ENCODE measurements around the gene XYLT2.
A peak's percentile ranks its signal among the peaks of the same experiment; 100 is the strongest.
"Not testable (repeated sequence)": the region's sequence is repeated elsewhere in the genome, so short reads cannot be mapped to it uniquely, and the experiment has no call there.

The XYLT2 gene

DNA sequence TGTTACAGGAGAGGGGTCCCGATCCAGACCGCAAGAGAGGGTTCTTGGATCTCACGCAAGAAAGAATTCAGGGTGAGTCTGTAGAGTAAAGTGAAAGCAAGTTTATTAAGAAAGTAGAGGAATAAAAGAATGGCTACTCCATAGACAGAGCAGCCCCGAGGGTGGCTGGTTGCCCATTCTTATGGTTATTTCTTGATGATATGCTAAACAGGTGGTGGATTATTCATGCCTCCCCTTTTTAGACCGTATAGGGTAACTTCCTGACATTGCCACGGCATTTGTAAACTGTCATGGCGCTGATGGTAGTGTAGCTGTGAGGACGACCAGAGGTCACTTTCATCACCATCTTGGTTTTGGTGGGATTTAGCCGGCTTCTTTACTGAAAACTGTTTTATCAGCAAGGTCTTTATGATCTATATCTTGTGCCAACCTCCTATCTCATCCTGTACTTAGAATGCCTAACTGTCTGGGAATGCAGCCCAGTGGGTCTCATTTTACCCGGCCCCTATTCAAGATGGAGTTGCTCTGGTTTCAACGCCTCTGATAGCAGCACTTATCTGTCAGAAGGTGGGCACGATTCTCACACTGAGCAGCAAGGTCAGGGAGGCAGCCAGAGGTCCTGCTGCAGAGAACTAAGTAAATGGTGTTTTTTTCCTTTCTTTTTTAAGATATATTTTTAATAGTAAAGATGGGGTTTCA lies 26.5 kb upstream of the XYLT2 start:
- ATAC-seq (no peak), DNase-seq (no peak)

DNA sequence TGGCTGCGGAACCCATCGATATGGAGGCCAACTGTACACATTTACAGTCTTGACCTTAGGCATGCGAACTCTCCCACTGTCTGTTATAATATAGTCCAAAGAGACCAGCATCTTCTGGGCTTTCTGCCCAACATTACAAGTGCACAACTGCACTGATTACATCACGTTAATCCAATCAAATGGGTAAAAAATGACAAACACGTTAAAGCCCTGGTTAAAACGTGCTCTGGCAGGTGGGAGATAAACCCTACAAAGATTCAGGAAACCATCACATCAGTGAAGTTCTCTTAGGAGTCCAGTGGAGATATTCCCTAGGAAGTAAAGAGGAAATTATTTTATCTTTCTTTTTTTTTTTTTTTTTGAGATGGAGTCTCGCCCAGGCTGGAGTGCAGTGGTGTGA lies 23.7 kb upstream of the XYLT2 start:
- DNase-seq = no peak
- ATAC-seq = no peak

DNA sequence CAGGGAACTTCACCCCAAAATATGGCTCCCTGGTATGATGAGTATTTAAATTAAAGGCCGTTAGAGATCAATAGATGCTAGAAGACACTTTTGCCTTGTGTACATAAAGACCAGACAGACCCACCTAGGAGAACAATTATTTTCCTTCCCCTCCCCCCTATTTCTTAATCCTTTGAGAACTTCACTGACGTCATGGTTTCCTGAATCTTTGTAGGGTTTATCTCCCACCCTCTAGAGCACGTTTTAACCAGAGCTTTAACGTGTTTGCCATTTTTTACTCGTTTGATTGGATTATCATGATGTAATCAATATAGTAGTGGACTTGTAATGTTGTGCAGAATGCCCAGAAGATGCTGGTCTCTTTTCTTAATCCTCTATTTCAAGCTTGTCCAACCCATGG lies 22.9 kb upstream of the XYLT2 start:
- DNase-seq (no peak), ATAC-seq (no peak)

GRCh38 chr17:50325906-50326305 lies 20.0 kb upstream of the XYLT2 start:
- DNase-seq = no peak
- no peak for ATAC-seq

DNA sequence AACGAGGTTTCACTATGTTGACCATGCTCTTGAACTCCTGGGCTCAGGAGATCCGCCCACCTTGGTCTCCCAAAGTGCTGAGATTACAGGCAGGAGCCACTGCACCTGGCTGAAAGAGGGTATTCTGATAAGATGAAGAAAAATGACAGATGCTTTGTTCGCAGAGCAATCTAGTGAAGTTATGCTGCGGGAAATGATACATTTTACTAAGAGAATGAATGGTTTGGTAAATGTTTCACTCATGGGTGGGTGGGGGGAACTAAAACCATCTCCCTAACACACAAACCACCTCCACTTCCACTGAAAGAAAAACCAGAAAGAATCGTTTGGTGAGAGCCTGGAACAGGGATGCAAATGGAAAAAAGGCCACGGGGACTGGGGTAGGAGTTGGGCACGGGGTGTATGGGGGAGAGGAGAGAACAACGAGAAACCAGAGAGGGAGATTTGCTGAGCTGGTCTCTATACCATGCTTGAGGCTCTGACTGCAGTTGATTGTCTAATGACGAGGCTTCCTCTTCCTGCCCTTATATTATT lies 19.0 kb upstream of the XYLT2 start:
- DNase-seq (no peak), ATAC-seq (no peak)

GRCh38 chr17:50328363-50329325 lies 17.3 kb upstream of the XYLT2 start:
- no peak for DNase-seq

GRCh38 chr17:50329716-50330115 lies 16.2 kb upstream of the XYLT2 start:
- no peak for DNase-seq

More at GRCh38 chr17:50328363-50329325, 17.3 kb upstream of the XYLT2 start:
- ATAC-seq = no peak

GRCh38 chr17:50330151-50330775 lies 15.7 kb upstream of the XYLT2 start:
- DNase-seq = no peak
- no peak for ATAC-seq

More at GRCh38 chr17:50329716-50330115, 16.2 kb upstream of the XYLT2 start:
- ATAC-seq = no peak

DNA sequence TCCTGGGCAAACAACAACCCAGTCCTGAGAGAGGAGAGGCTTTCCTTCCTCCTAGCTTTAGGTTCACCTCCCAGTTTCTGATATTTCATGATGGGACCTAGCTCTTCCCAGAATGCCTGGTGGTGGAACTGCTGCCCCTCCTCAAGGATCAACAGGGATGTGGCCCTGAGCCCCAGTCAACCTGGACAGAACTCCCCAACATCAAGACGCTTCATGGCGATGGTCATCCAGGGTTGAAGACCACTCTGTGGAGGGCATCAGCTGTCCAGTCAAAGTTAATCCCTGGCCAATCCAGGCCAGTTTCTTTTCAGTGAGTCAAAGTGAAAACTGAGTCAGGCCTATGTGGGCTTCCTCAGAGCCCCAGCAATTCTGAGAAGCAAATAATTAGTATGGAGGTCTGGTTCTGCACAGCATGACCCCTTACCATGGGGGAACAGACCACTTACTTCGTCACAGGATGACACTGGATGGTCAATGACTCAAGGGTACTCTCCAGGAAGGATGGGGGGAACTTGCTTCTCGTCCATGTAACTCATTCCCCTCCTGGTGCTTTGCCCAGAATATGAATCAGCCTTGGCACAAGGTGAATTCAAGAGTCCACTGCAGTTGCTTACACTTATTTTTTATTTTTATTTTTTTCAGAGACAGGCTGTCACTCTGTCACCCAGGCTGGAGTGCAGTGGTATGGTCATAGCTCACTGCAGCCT lies 14.7 kb upstream of the XYLT2 start:
- DNase-seq = no peak
- peak; percentile 68 for ATAC-seq

GRCh38 chr17:50332196-50332595 lies 13.7 kb upstream of the XYLT2 start:
- ATAC-seq (no peak), DNase-seq (no peak)

GRCh38 chr17:50333291-50334057 lies 12.5 kb upstream of the XYLT2 start:
- DNase-seq, ATAC-seq: not testable (repeated sequence)

DNA sequence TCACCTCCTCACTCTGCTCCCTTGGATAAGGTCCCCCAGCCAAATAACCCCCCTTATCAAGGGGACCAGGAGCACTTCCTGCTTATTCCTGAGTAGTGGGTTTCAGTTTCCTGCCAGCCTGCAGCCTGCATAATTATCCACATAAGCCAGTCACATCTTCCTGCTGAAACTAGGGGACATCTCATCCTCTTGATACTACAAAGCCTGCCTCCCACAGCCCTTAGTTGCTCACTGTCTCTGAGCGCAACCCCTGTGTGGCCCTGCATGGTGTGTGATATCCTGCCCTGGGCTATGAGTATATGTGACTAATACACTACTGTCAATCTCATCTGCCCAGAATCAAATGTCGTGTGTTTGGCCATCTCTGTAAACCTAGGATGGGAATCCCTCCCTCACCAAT lies 8.0 kb upstream of the XYLT2 start:
- peak; percentile 79 for ATAC-seq
- DNase-seq = no peak

DNA sequence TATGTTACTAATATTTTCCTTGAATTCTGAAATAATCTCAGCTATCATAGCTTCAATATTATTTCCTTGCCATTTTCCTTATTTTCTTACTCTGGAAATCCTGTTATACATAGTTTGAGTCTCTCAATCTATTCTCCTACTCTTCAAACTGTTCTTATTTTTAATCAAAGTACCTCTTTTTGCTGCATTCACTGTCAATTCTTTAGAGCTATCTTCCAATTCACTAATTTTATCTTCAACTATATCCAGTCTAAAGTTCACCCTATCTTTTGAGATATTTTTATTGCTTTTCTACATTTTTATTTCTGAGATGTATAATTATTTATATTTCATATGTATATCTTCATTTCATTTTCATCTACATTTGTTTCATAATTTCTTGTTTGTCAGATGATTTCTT lies 7.3 kb upstream of the XYLT2 start:
- DNase-seq = no peak
- no peak for ATAC-seq

- no peak for ATAC-seq
- DNase-seq = no peak
These were observed 6.5 kb upstream of the XYLT2 start for GRCh38 chr17:50339381-50339780.

DNA sequence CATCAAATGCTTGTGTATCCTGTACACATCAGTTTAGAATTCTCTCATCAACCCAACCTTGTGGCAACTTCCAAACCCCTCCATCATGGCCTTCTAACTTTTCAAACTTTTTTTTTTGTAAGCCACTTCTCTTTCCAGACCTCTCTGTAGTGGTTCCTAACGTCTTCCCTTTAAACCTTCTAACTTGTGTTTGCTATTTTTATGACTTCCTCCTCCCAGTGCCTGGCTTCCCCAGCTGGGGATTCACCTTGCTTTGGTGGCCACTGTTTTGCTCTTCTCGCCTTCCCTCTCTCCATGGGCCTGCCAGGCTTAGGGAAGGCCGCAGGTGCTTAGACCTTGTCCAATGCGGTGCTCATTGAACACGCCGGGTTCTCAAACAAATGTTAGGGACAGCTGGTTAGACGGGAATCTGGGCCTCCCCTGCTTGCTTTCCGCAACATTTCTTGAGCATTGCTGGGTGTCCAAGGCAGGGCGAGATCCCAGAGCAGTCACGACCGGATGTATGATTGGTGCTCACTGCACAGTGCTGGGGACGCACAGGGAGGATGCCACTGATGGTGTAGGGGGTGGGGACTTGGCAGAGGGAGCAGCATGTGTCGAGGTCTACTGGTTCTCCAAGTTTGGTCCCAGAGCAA lies 1.1 kb upstream of the XYLT2 start:
- no peak for DNase-seq
- ATAC-seq = no peak

GRCh38 chr17:50346313-50347116 lies 589 bp downstream of the XYLT2 start:
- DNase-seq = peak; percentile 63
- ATAC-seq = peak; percentile 45

GRCh38 chr17:50347117-50347893 lies 1.4 kb downstream of the XYLT2 start:
- ATAC-seq = no peak
- no peak for DNase-seq

DNA sequence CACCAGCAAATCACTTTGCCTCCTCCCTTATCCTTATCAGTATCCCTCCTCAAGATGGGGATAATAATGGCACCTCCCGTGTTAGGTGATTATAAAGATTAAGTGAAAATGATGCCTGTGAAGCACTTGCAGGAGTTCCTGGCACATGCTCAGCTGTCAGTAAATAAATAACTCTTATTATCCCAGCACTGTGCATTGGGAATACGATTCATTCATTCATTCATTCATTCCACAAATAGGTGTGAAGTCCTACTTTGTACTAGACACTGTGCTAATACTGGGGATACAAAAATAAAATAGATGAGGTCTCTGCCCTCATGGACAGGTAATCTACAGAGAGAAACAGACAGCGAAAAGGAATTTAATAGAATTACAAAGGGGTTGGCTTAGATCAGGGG lies 2.0 kb downstream of the XYLT2 start:
- no peak for ATAC-seq

More for the DNA sequence above, 2.0 kb downstream of the XYLT2 start:
- no peak for DNase-seq
